HUES64 (cell line): ENCODE results near the gene DLL3.

Source experiments
- H3K27ac ChIP-seq: 2 replicates; pipeline ENCODE4 v1.7.0; 2013; ENCODE audit warnings: low read depth, low read length, inconsistent platforms
- H3K27me3 ChIP-seq: 2 replicates; pipeline ENCODE4 v1.6.1; 2013; ENCODE audit warnings: mild to moderate bottlenecking, low read length; ENCODE audit not compliant: insufficient read depth
- H3K36me3 ChIP-seq: 2 replicates; pipeline ENCODE4 v1.6.1; 2013; ENCODE audit warnings: mild to moderate bottlenecking, low read length; ENCODE audit not compliant: insufficient read depth
- H3K4me1 ChIP-seq: 2 replicates; pipeline ENCODE4 v1.6.1; 2013; ENCODE audit warnings: mild to moderate bottlenecking, low read length, moderate library complexity; ENCODE audit not compliant: insufficient read depth
- H3K4me3 ChIP-seq: 2 replicates; pipeline ENCODE4 v1.5.1; 2013; ENCODE audit warnings: mild to moderate bottlenecking, low read length, moderate library complexity
- H3K9ac ChIP-seq: 2 replicates; pipeline ENCODE4 v1.6.1; 2013; ENCODE audit warnings: mild to moderate bottlenecking, low read depth, low read length
- H3K9me3 ChIP-seq: 2 replicates; pipeline ENCODE4 v1.6.1; 2013; ENCODE audit warnings: low read depth, low read length; ENCODE audit not compliant: insufficient read depth
- WGBS: fragments of 150-250, 120-280 bp; methylation state at CpG from one replicate; pipeline ENCODE4 v1.1.7; 2013; ENCODE audit warnings: missing lambda C conversion rate; 5-methylcytosine and 5-hydroxymethylcytosine counted together

The DLL3 gene

GRCh38 chr19:39492225-39492624 lies 6.5 kb upstream of the DLL3 start:
- peaks cover 2% of the 10 kb centered on the region; the same call in 1 of the 2 replicates for H3K27me3 ChIP-seq
- H3K4me3 ChIP-seq, result no peak overlapping the region
- H3K36me3 ChIP-seq, result peaks cover 40% of the 10 kb centered on the region
- no peaks in the 10 kb centered on the region for H3K9me3 ChIP-seq
- 97% methylated on average over 6 of the region's 6 CpGs for WGBS
- H3K9ac ChIP-seq, result no peak overlapping the region
- H3K4me1 ChIP-seq, result peaks cover 3% of the 10 kb centered on the region; the same call in 1 of the 2 replicates
- no peak overlapping the region for H3K27ac ChIP-seq

- no peak overlapping the region for H3K4me3 ChIP-seq
- no peaks in the 10 kb centered on the region for H3K9me3 ChIP-seq
- peaks cover 6% of the 10 kb centered on the region; the same call in 1 of the 2 replicates for H3K4me1 ChIP-seq
- H3K9ac ChIP-seq, result no peak overlapping the region
- no peak overlapping the region for H3K27ac ChIP-seq
- peaks cover 38% of the 10 kb centered on the region for H3K36me3 ChIP-seq
- H3K27me3 ChIP-seq, result peaks cover 7% of the 10 kb centered on the region
- WGBS, result 79% methylated on average over 1 of the region's 3 CpGs
Observed at GRCh38 chr19:39492788-39493187, 6.0 kb upstream of the DLL3 start.

- WGBS, result 91% methylated on average over 5 of the region's 5 CpGs
- H3K4me3 ChIP-seq, result no peak overlapping the region
Observed at GRCh38 chr19:39494661-39495060, 4.1 kb upstream of the DLL3 start.

GRCh38 chr19:39496063-39496462 lies 2.7 kb upstream of the DLL3 start:
- Histone ChIP-seq H3K27ac (no peak overlapping the region), H3K4me1 (peaks cover 6% of the 10 kb centered on the region; the same call in 1 of the 2 replicates), H3K9me3 (no peaks in the 10 kb centered on the region), H3K27me3 (peaks cover 40% of the 10 kb centered on the region), H3K36me3 (peaks cover 8% of the 10 kb centered on the region), H3K9ac (no peak overlapping the region), H3K4me3 (no peak overlapping the region)
- 95% methylated on average over 5 of the region's 5 CpGs for WGBS

More at GRCh38 chr19:39494661-39495060, 4.1 kb upstream of the DLL3 start:
- H3K27ac ChIP-seq, result no peak overlapping the region
- peaks cover 26% of the 10 kb centered on the region for H3K27me3 ChIP-seq
- peaks cover 6% of the 10 kb centered on the region; the same call in 1 of the 2 replicates for H3K4me1 ChIP-seq
- H3K9ac ChIP-seq, result no peak overlapping the region
- no peaks in the 10 kb centered on the region for H3K9me3 ChIP-seq
- peaks cover 19% of the 10 kb centered on the region for H3K36me3 ChIP-seq

- Histone ChIP-seq H3K27ac (no peak overlapping the region), H3K4me1 (peaks cover 6% of the 10 kb centered on the region; the same call in 1 of the 2 replicates), H3K36me3 (no peaks in the 10 kb centered on the region), H3K4me3 (peak overlapping the region; percentile 67), H3K27me3 (peaks cover 55% of the 10 kb centered on the region), H3K9me3 (no peaks in the 10 kb centered on the region), H3K9ac (no peak overlapping the region)
- 0% methylated on average over 7 of the region's 7 CpGs for WGBS
Observed at GRCh38 chr19:39497701-39497995, 1.1 kb upstream of the DLL3 start.

GRCh38 chr19:39497996-39498797 lies 550 bp upstream of the DLL3 start:
- peak overlapping the region; percentile 15; the same call in 1 of the 2 replicates for H3K9ac ChIP-seq
- H3K36me3 ChIP-seq, result no peaks in the 10 kb centered on the region
- peak overlapping the region; percentile 67 for H3K4me3 ChIP-seq
- no peaks in the 10 kb centered on the region for H3K9me3 ChIP-seq
- 3% methylated on average over 40 of the region's 40 CpGs for WGBS
- peaks cover 59% of the 10 kb centered on the region for H3K27me3 ChIP-seq
- H3K27ac ChIP-seq, result no peak overlapping the region
- H3K4me1 ChIP-seq, result 0 out of 2 replicates have a peak, but pooled peaks cover 4% of the 10 kb centered on the region

GRCh38 chr19:39499932-39500331 lies 1.2 kb downstream of the DLL3 start:
- Histone ChIP-seq H3K27ac (no peak overlapping the region), H3K9ac (no peak overlapping the region), H3K4me3 (peak overlapping the region; percentile 67; the same call in 1 of the 2 replicates), H3K4me1 (0 out of 2 replicates have a peak, but pooled peaks cover 4% of the 10 kb centered on the region), H3K36me3 (no peaks in the 10 kb centered on the region), H3K27me3 (peaks cover 76% of the 10 kb centered on the region), H3K9me3 (no peaks in the 10 kb centered on the region)
- WGBS, result 79% methylated on average over 8 of the region's 8 CpGs

DNA sequence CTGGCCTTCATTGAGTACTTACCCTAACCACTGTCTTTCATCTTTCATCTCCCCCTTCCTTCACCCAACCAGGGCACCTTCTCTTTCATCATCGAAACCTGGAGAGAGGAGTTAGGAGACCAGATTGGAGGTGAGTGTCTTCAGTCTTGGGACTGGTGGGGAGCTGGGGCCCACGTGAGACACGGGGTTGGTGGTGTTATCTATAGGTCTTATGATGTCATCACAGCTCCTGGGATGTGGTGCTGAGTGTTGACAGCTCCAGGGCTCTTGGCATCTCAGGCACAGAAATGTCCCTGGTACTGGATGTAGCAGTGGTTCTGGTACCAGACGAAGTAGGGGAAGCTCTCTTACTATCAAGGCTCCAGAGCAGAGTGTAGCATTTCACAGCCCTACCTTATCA lies 1.8 kb downstream of the DLL3 start:
- Histone ChIP-seq H3K4me3 (no peak overlapping the region), H3K27ac (no peak overlapping the region), H3K27me3 (peaks cover 83% of the 10 kb centered on the region), H3K36me3 (no peaks in the 10 kb centered on the region), H3K9me3 (no peaks in the 10 kb centered on the region), H3K4me1 (0 out of 2 replicates have a peak, but pooled peaks cover 4% of the 10 kb centered on the region), H3K9ac (no peak overlapping the region)
- 53% methylated on average over 4 of the region's 4 CpGs for WGBS

DNA sequence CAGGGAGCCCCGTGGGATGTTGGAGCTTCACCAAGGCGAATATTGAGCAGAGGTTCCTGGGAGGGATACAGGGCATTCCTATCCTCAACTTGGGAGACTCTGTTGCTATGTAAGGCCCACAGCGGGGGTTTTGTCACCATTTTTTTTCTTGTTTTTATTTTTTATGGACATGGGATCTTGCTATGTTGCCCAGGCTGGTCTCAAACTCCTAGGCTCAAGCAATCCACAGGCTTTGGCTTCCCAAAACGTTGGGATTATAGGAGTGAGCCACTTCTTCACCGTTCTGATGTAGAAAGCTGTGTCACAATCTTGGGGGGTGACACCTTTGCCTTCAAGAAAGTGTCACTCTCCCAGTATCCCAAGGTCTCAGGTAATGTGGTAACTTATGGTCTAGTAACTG lies 2.6 kb downstream of the DLL3 start:
- 72% methylated on average over 5 of the region's 5 CpGs for WGBS
- Histone ChIP-seq H3K4me3 (no peak overlapping the region), H3K27ac (no peak overlapping the region), H3K9ac (no peak overlapping the region), H3K4me1 (0 out of 2 replicates have a peak, but pooled peaks cover 4% of the 10 kb centered on the region), H3K36me3 (no peaks in the 10 kb centered on the region), H3K27me3 (peaks cover 91% of the 10 kb centered on the region), H3K9me3 (peaks cover 2% of the 10 kb centered on the region; the same call in 1 of the 2 replicates)

- Histone ChIP-seq H3K9ac (no peak overlapping the region), H3K27ac (no peak overlapping the region), H3K27me3 (peaks cover 97% of the 10 kb centered on the region), H3K4me3 (no peak overlapping the region), H3K9me3 (peaks cover 5% of the 10 kb centered on the region; the same call in 1 of the 2 replicates), H3K4me1 (no peaks in the 10 kb centered on the region), H3K36me3 (no peaks in the 10 kb centered on the region)
- WGBS, result 18% methylated on average over 69 of the region's 69 CpGs
Observed at GRCh38 chr19:39502640-39503417, 4.1 kb downstream of the DLL3 start.

GRCh38 chr19:39506598-39506943 lies 7.8 kb downstream of the DLL3 start:
- Histone ChIP-seq H3K4me3 (peak overlapping the region; percentile 52; the same call in 1 of the 2 replicates), H3K9ac (no peak overlapping the region), H3K36me3 (no peaks in the 10 kb centered on the region), H3K27ac (no peak overlapping the region), H3K27me3 (peaks cover 77% of the 10 kb centered on the region), H3K4me1 (no peaks in the 10 kb centered on the region), H3K9me3 (peaks cover 5% of the 10 kb centered on the region; the same call in 1 of the 2 replicates)
- 64% methylated on average over 7 of the region's 7 CpGs for WGBS
